Spleen (tissue), 7 donors: ENCODE results near the gene PPP1R14B.

Source experiments
- CTCF ChIP-seq, 11 experiments: fragments of 200-600 bp in 7 of 11; fragments of 450-650 bp in 4 of 11; sonication (generic) in 4 of 11; IDR thresholded peaks in 8 of 11; conservative IDR thresholded peaks in 3 of 11; 1 replicate in 7 of 11; 2 replicates in 4 of 11; pipeline versions ENCODE4 v1.4.0 to v1.8.0; 2016 to 2021; ENCODE audit warnings: antibody characterized with exemption in 11 of 11, inconsistent platforms in 4 of 11, mild to moderate bottlenecking in 1 of 11
- POLR2A ChIP-seq, 3 donors: fragments of 450-650 bp; IDR thresholded peaks; one replicate each; pipeline ENCODE4 v1.5.1; 2017; ENCODE audit warnings: antibody characterized with exemption in 3 of 3, mild to moderate bottlenecking in 1 of 3
- donor health status: DM: no; HTN: no; CAD: no; lungs with moderate emphysema.
- donor health status: DM: no; HTN: no; CAD: no.
- donor health status: DM: no; HTN: no; CAD: no.

DNA sequence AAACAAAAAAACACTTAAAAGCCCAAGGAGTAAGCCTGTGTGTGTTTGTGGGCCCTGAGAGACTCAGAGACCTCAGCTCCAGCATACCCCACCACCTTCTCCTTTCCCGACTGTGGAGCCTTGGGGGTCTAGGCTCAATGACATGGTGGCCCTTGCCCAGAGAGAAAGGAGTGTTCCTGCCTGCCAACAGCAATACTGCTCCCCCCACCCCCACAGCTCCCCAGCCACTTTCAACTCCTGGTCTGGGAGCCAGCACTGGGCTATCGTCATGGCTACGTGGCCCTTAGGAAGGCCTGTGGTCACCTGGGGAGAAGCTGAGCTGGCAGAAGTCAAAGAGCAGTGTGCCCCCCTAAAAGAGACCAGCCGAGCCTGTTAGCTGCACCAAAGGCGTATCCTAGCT lies 2.6 kb downstream of the PPP1R14B start:
- TF ChIP-seq CTCF (IDR thresholded peaks at IDR 0.05 in 8 of 11, conservative IDR thresholded peaks at IDR 0.05 in 3 of 11) = no peak
- TF ChIP-seq POLR2A (IDR thresholded peaks at IDR 0.05) = no peak
